Upper lobe of left lung (tissue), 6 donors: ENCODE measurements around the gene NIFK. TPM values are rescaled to one million over a fixed set of nuclear protein-coding genes. Genes with fewer than 3 reads are reported as not detected.
A peak's percentile ranks its signal among the peaks of the same experiment; 100 is the strongest.

Experiments
- ATAC-seq, 2 donors: fragments of 200-7000 bp; cut with Tn5 transposase; one replicate each; pipeline ENCODE4 v1.9.1; 2022; ENCODE audit warnings: mild to moderate bottlenecking in 2 of 2, moderate library complexity in 2 of 2; ENCODE audit not compliant: low FRiP score in 2 of 2
- DNase-seq, 2 donors: peaks; one replicate each; pipeline ENCODE4 v3.0.0-alpha.2; 2019 to 2020
- H3K27ac ChIP-seq, 4 donors: fragments of 200-600 bp; sonication (generic); one replicate each; pipeline ENCODE4 v1.5.1; 2016 to 2019
- H3K27me3 ChIP-seq, 4 donors: fragments of 200-600 bp; sonication (generic); one replicate each; pipeline ENCODE4 v1.5.1; 2017 to 2019
- H3K36me3 ChIP-seq, 4 donors: fragments of 200-600 bp; sonication (generic); one replicate each; pipeline ENCODE4 v1.5.1; 2016 to 2019
- H3K4me1 ChIP-seq, 4 donors: fragments of 200-600 bp; sonication (generic); one replicate each; pipeline ENCODE4 v1.5.1; 2018 to 2019
- H3K4me3 ChIP-seq, 4 donors: fragments of 200-600 bp; sonication (generic); one replicate each; pipeline ENCODE4 v1.5.1; 2017 to 2019; ENCODE audit warnings: mild to moderate bottlenecking in 2 of 4, moderate library complexity in 1 of 4
- H3K9me3 ChIP-seq, 4 donors: fragments of 200-600 bp; sonication (generic); one replicate each; pipeline ENCODE4 v1.5.1; 2018 to 2019
- CTCF ChIP-seq, 6 experiments: fragments of 450-650 bp in 4 of 6; fragments of 200-600 bp in 2 of 6; sonication (generic) in 2 of 6; IDR thresholded peaks; one replicate each; pipeline ENCODE4 v1.5.1; 2016 to 2019; ENCODE audit warnings: antibody characterized with exemption in 6 of 6
- EP300 ChIP-seq, 4 donors: sonication (generic); formaldehyde crosslinking; IDR thresholded peaks; one replicate each; pipeline ENCODE4 v1.5.1; 2017; ENCODE audit warnings: antibody characterized with exemption in 4 of 4, control low read depth in 2 of 4
- POLR2A ChIP-seq, 4 donors: fragments of 450-650 bp; IDR thresholded peaks; one replicate each; pipeline ENCODE4 v1.5.1; 2016 to 2017; ENCODE audit warnings: antibody characterized with exemption in 4 of 4, mild to moderate bottlenecking in 2 of 4
- POLR2AphosphoS5 ChIP-seq, 2 donors: sonication (generic); formaldehyde crosslinking; IDR thresholded peaks; one replicate each; pipeline ENCODE4 v1.5.1; 2017; ENCODE audit warnings: antibody characterized with exemption in 2 of 2
- WGBS, 2 donors: methylation state at CpG; one replicate each; pipeline ENCODE4 v1.1.5; 2017 to 2018; 5-methylcytosine and 5-hydroxymethylcytosine counted together
- total RNA-seq, 6 donors: library from RNA; depleted of rRNA in 4 of 6; stranded (reverse); fragments of >200 nt in 4 of 6; gene quantifications; one replicate each; pipeline versions ENCODE4 v1.1.0 to v1.2.1, GENCODE V29; 2016 to 2021
- donor health status: DM: no; HTN: no; CAD: no; lungs with moderate emphysema.
- donor health status: DM: no; HTN: yes; CAD: no; lungs with severe emphysema.

NIFK gene
- total RNA-seq, 6 donors from 2014 or later = 10.8 to 57.6 (median 27.4) TPM

GRCh38 chr2:121768143-121768755 lies 31.6 kb upstream of the NIFK start:
- H3K4me3 ChIP-seq = no peak overlapping the region
- TF ChIP-seq POLR2A (IDR thresholded peaks at IDR 0.05) (no peak), POLR2AphosphoS5 (IDR thresholded peaks at IDR 0.05) (no peak), EP300 (IDR thresholded peaks at IDR 0.05) (no peak), CTCF (IDR thresholded peaks at IDR 0.05) (no peak)
- 76 to 93% methylated on average over 5 of the region's 5 CpGs for WGBS, 2 donors
- no peak for DNase-seq
- peaks cover 14 to 60% (median 42%) of the 10 kb centered on the region in 4 donors for H3K36me3 ChIP-seq
- no peak for ATAC-seq
- peaks cover 0 to 6% (median 0%) of the 10 kb centered on the region in 4 donors for H3K4me1 ChIP-seq
- H3K27me3 ChIP-seq = no peaks in the 10 kb centered on the region
- H3K9me3 ChIP-seq = no peaks in the 10 kb centered on the region
- no peak overlapping the region for H3K27ac ChIP-seq

DNA sequence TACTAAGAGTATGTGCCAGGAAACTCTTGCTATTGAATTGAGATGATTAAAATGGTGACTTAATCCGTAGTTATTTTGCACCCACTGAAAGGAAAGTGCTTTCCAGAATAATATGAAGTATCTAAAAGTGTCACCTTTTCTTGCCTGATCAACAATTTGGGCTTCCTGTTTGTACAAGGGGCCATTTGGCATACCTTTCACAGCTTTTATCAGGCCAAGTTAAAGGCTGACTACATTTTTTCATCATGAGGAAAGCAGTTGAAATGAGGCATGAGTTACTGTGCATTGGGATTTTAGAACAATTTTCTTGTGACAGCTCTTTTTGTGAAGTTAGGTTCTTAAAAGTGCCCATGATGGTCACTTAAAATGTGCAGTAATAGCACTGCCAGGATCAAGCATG lies 29.9 kb upstream of the NIFK start:
- DNase-seq (no peak), ATAC-seq (no peak)
- no peaks in the 10 kb centered on the region for H3K27me3 ChIP-seq
- TF ChIP-seq POLR2AphosphoS5 (IDR thresholded peaks at IDR 0.05) = no peak
- no peak for TF ChIP-seq CTCF (IDR thresholded peaks at IDR 0.05)
- no peak for TF ChIP-seq POLR2A (IDR thresholded peaks at IDR 0.05)
- TF ChIP-seq EP300 (IDR thresholded peaks at IDR 0.05) = no peak
- peaks cover 14 to 76% (median 52%) of the 10 kb centered on the region in 4 donors for H3K36me3 ChIP-seq
- no peaks in the 10 kb centered on the region for H3K4me1 ChIP-seq
- 70 to 74% methylated on average over 1 of the region's 1 CpG for WGBS, 2 donors
- H3K9me3 ChIP-seq = no peaks in the 10 kb centered on the region
- H3K4me3 ChIP-seq = no peak overlapping the region
- no peak overlapping the region for H3K27ac ChIP-seq

DNA sequence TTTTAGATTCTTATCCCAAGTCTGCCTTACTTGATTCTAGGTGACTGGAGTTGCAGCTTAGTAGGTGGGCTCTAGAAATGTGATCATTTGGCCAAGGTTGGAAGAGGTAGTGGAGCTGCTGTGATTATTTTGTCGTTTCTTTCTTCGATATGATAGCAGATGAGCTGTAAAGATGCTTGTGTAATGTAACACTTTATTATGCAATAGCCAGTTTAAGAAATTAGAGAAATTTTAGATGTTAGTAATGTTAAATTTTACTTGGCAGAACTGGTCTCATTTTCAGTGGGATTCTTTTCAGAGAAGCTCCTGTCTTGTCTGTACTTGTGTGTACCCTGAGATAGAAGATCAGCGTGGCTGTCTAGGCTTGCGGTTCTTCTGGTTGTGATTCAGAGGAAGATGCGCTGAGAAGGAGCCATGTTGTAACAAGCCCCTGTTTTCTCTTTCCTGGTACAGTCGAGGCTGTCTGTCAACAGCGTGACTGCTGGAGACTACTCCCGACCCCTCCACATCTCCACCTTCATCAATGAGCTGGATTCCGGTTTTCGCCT lies 28.1 kb upstream of the NIFK start:
- no peak for TF ChIP-seq POLR2AphosphoS5 (IDR thresholded peaks at IDR 0.05)
- no peak for TF ChIP-seq POLR2A (IDR thresholded peaks at IDR 0.05)
- ATAC-seq (no peak), DNase-seq (no peak)
- 86 to 93% methylated on average over 10 of the region's 10 CpGs for WGBS, 2 donors
- Histone ChIP-seq H3K4me3 (no peak overlapping the region), H3K9me3 (no peaks in the 10 kb centered on the region), H3K27me3 (no peaks in the 10 kb centered on the region), H3K36me3 (peaks cover 19 to 95% (median 67%) of the 10 kb centered on the region in 4 donors), H3K27ac (no peak overlapping the region), H3K4me1 (no peaks in the 10 kb centered on the region)

DNA sequence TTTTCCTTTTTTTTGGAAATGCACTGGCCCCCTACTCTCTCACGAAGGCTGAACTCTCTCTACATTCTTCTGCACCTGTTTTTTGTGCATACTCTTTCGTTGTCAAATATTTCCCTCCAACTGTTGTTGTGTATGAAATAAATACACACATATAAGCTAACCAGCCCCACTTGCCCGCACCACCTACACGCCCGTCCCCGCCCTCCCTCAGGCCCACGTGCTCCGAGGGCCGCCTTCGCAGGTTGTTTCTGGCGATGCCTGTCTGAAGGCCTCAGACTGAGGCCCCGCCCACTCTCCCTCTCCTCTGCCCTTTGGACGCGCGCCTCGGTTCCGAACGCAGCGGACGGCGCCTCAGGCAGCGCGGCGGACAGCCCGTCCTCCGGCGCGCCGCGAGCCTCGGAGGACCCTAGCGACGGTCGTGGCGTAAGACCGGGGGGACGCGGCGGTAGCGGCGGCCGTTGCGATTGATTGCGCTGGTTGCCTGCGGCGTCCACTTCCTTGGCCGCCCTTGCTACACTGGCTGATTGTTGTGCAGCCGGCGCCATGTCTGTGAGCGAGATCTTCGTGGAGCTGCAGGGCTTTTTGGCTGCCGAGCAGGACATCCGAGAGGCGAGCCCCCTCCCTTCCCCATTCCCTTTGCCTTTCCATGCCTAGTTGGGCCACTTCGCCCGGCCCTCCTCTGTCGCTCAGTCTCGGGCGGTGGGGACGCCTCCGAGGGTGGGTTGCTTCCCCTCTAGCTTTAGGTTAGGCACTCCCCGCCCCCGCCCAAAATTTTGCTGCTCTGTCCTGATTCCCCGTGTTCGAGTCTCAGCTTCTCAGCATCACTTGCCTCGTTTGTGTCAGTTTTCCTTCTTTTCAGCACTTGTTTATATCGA lies 18.8 kb upstream of the NIFK start, which contains the start of gene TSN:
TSS of gene TSN (plus strand) at position 415 of the 875 bp plus-strand sequence. CDS start at position 544, 129 bp downstream.
- 0 to 1% methylated on average over 24 to 31 of the region's 67 CpGs for WGBS, 2 donors
- DNase-seq (peak; percentile 98 to 99), ATAC-seq (peak; percentile 100)
- Histone ChIP-seq H3K4me3 (peak within 1 kb of the TSS; percentile 86 to 98 (median 96)), H3K4me1 (peaks cover 20 to 32% (median 25%) of the 10 kb centered on the region in 4 donors), H3K9me3 (no peaks in the 10 kb centered on the region), H3K27me3 (no peaks in the 10 kb centered on the region), H3K27ac (peak within 1 kb of the TSS; percentile 79 to 85 (median 84)), H3K36me3 (peaks cover 5 to 27% (median 9%) of the 10 kb centered on the region in 4 donors)
- TF ChIP-seq CTCF (IDR thresholded peaks at IDR 0.05) = peak in 3 of 6 experiments; percentile 20 to 47 (median 32)
- peak in 1 of 4 donors; percentile 90 for TF ChIP-seq EP300 (IDR thresholded peaks at IDR 0.05)
- TF ChIP-seq POLR2A (IDR thresholded peaks at IDR 0.05) = peak in 2 of 4 donors; percentile 66 to 78
- peak; percentile 94 to 98 for TF ChIP-seq POLR2AphosphoS5 (IDR thresholded peaks at IDR 0.05)

- peaks cover 1 to 21% (median 6%) of the 10 kb centered on the region in 4 donors for H3K36me3 ChIP-seq
- WGBS, 2 donors = 3 to 5% methylated on average over 8 of the region's 8 CpGs
- H3K27me3 ChIP-seq = no peaks in the 10 kb centered on the region
- H3K4me1 ChIP-seq = peaks cover 20 to 32% (median 25%) of the 10 kb centered on the region in 4 donors
- peak overlapping the region; percentile 32 to 84 (median 82) for H3K27ac ChIP-seq
- peak overlapping the region; percentile 83 to 96 (median 91) for H3K4me3 ChIP-seq
- DNase-seq (no peak), ATAC-seq (no peak)
- TF ChIP-seq POLR2A (IDR thresholded peaks at IDR 0.05) (no peak), CTCF (IDR thresholded peaks at IDR 0.05) (no peak), EP300 (IDR thresholded peaks at IDR 0.05) (no peak), POLR2AphosphoS5 (IDR thresholded peaks at IDR 0.05) (no peak)
- no peaks in the 10 kb centered on the region for H3K9me3 ChIP-seq
Observed at GRCh38 chr2:121754851-121755236, 18.2 kb upstream of the NIFK start.
